Psoas muscle (tissue), 8 donors: Measurements from ENCODE around the gene SH3RF3. TPM values are rescaled to one million over a fixed set of nuclear protein-coding genes. Genes with fewer than 3 reads are reported as not detected.
A peak's percentile ranks its signal among the peaks of the same experiment; 100 is the strongest.

Experiments
- ATAC-seq, 4 donors: fragments of 200-7000 bp; cut with Tn5 transposase; one replicate each; pipeline ENCODE4 v1.9.1; 2020; ENCODE audit warnings: moderate library complexity in 3 of 4, mild to moderate bottlenecking in 2 of 4
- DNase-seq, 2 donors: peaks; one replicate each; pipeline ENCODE4 v3.0.0-alpha.2; 2020
- H3K27ac ChIP-seq: fragments of 200-600 bp; one replicate; pipeline ENCODE4 v1.8.0; 2022
- H3K27me3 ChIP-seq, 3 donors: fragments of 200-600 bp in 1 of 3; one replicate each; pipeline versions ENCODE4 v1.6.1 to v1.8.0; 2013 to 2022; ENCODE audit warnings: low read length in 2 of 3, mild to moderate bottlenecking in 2 of 3, moderate library complexity in 1 of 3; ENCODE audit not compliant: insufficient read depth in 3 of 3
- H3K36me3 ChIP-seq, 2 donors: fragments of 200-600 bp in 1 of 2; one replicate each; pipeline versions ENCODE4 v1.6.1 to v1.8.0; 2013 to 2022; ENCODE audit warnings: low read depth in 1 of 2, mild to moderate bottlenecking in 1 of 2, moderate library complexity in 1 of 2; ENCODE audit not compliant: insufficient read depth in 1 of 2
- H3K4me1 ChIP-seq: fragments of 200-600 bp; one replicate; pipeline ENCODE4 v1.8.0; 2022
- H3K4me3 ChIP-seq: fragments of 200-600 bp; one replicate; pipeline ENCODE4 v1.8.0; 2022; ENCODE audit warnings: mild to moderate bottlenecking
- H3K9me3 ChIP-seq: fragments of 200-600 bp; one replicate; pipeline ENCODE4 v1.8.0; 2022
- WGBS, 3 donors: extraction: QIAGEN DNeasy Blood & Tissue Kit; methylation state at CpG; one replicate each; pipeline versions ENCODE4 v1.1.6 to v1.1.7; 2013; 5-methylcytosine and 5-hydroxymethylcytosine counted together
- intact Hi-C, 2 donors: fragments of 100-400 bp; cut with DNase I; formaldehyde crosslinking; loops; one replicate each; pipeline versions ENCODE4 v1.11.0 to v1.14.2; 2022
- polyA plus RNA-seq, 3 donors: library from polyadenylated mRNA; stranded (reverse); fragments of 200-250 nt; gene quantifications; one replicate each; pipeline ENCODE4 v1.2.3, GENCODE V29; 2013
- total RNA-seq, 4 donors: library from RNA; stranded (reverse); fragmentation: NEBNext Ultra II Directional in 2 of 4; extraction: Animal tissue kit (Norgen Biotek cat#: 25700) in 2 of 4; gene quantifications; one replicate each; pipeline versions ENCODE4 v1.2.1 to v1.2.4, GENCODE V29; 2021 to 2023
- TF ChIP-seq, protein P1 (sequence below): fragments of 200-600 bp; IDR thresholded peaks from one replicate; pipeline ENCODE4 v1.8.0; 2022; ENCODE audit warnings: antibody characterized with exemption
- donor health status: healthy with polysubstance abuse.
- donor health status: DM: no; HTN: no; CAD: no; lungs with moderate emphysema.
- donor health status: Bipolar disorder and iron deficiency.
- donor health status: healthy.
- donor health status: DM: yes; HTN: yes; CAD: no.
- donor health status: DM: no; HTN: no; CAD: no.
- donor health status: DM: no; HTN: no; CAD: no.
- donor health status: DM: yes; HTN: yes; CAD: no.

The SH3RF3 gene
- total and polyA plus RNA-seq, 7 donors: 4.6 to 27.0 (median 9.0) TPM

GRCh38 chr2:109419960-109420370 lies 291.0 kb downstream of the SH3RF3 start:
- Histone ChIP-seq H3K4me1 (peaks cover 24% of the 10 kb centered on the region), H3K27ac (peak overlapping the region; percentile 39), H3K4me3 (no peak overlapping the region), H3K9me3 (no peaks in the 10 kb centered on the region), H3K36me3 (no peaks in the 10 kb centered on the region), H3K27me3 (no peaks in the 10 kb centered on the region)
- TF ChIP-seq, protein P1, sequence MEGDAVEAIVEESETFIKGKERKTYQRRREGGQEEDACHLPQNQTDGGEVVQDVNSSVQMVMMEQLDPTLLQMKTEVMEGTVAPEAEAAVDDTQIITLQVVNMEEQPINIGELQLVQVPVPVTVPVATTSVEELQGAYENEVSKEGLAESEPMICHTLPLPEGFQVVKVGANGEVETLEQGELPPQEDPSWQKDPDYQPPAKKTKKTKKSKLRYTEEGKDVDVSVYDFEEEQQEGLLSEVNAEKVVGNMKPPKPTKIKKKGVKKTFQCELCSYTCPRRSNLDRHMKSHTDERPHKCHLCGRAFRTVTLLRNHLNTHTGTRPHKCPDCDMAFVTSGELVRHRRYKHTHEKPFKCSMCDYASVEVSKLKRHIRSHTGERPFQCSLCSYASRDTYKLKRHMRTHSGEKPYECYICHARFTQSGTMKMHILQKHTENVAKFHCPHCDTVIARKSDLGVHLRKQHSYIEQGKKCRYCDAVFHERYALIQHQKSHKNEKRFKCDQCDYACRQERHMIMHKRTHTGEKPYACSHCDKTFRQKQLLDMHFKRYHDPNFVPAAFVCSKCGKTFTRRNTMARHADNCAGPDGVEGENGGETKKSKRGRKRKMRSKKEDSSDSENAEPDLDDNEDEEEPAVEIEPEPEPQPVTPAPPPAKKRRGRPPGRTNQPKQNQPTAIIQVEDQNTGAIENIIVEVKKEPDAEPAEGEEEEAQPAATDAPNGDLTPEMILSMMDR: no peak
- peak; percentile 55 to 76 (median 64) for ATAC-seq
- intact Hi-C loops: loop anchor here in 1 of 2 donors (5.0 kb wide), 1 partner anchor 38 kb away; no protein-coding TSS in a partner anchor
- WGBS, 3 donors: 70 to 90% (median 73%) methylated on average over 5 of the region's 5 CpGs
- peak; percentile 42 to 71 for DNase-seq

DNA sequence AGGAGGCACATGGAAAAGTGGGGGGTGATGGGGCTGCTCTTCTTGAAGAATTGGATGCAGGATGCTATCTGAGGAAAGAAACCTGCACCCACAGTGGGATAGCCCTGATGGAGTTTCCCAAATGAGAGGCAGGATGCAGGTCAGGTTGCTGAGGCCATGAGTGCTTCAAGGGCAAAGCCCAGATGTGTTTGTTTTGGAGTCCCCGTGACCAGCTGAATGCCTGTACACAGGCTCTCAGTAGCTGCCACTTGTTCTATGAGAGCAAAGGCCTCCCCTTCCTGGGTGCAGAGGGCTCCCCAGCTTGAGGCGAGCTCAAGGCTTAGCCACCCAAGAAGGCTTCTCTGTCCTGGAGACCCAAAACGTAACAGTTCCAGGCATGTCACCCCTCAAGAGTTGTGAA lies 292.1 kb downstream of the SH3RF3 start:
- Histone ChIP-seq H3K27ac (no peak overlapping the region), H3K4me1 (peaks cover 24% of the 10 kb centered on the region), H3K9me3 (no peaks in the 10 kb centered on the region), H3K4me3 (no peak overlapping the region), H3K27me3 (no peaks in the 10 kb centered on the region), H3K36me3 (no peaks in the 10 kb centered on the region)
- 93 to 95% (median 95%) methylated on average over 3 of the region's 3 CpGs for WGBS, 3 donors
- intact Hi-C loops: loop anchor here in 1 of 2 donors (5.0 kb wide), 1 partner anchor 39 kb away; no protein-coding TSS in a partner anchor
- ATAC-seq (no peak), DNase-seq (peak in 1 of 2 donors; percentile 32)
- TF ChIP-seq, protein P1: no peak

DNA sequence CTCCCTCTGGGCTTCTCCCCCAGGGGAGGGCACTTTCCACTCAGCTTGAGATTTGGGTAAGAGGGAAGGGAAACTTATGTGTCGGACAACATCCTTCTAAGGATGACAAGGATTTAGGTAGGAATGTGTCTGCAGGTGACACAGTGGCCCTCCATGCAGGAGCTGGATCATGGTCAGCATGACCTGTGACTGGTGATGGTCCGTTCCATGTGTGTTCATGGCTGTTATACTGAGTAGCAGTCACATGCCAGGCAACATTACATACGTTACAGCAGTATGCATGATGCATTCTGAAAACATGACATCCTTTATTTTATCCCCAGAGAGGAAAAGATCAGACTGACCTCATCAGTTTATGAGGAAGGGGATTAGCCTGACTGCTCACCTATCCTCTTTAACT lies 292.6 kb downstream of the SH3RF3 start:
- Histone ChIP-seq H3K4me1 (peaks cover 24% of the 10 kb centered on the region), H3K9me3 (no peaks in the 10 kb centered on the region), H3K27ac (peak overlapping the region; percentile 69), H3K36me3 (no peaks in the 10 kb centered on the region), H3K27me3 (no peaks in the 10 kb centered on the region), H3K4me3 (no peak overlapping the region)
- ATAC-seq (no peak), DNase-seq (no peak)
- TF ChIP-seq, protein P1: no peak
- 80 to 90% (median 85%) methylated on average over 3 of the region's 3 CpGs for WGBS, 3 donors
- intact Hi-C loops: loop anchor here in 1 of 2 donors (5.0 kb wide), 1 partner anchor 39 kb away; no protein-coding TSS in a partner anchor

GRCh38 chr2:109422071-109422757 lies 293.2 kb downstream of the SH3RF3 start:
- ATAC-seq (peak; percentile 76 to 87 (median 80)), DNase-seq (peak in 1 of 2 donors; percentile 63)
- H3K9me3 ChIP-seq: no peaks in the 10 kb centered on the region
- no peaks in the 10 kb centered on the region for H3K27me3 ChIP-seq
- WGBS, 3 donors: 24 to 42% (median 30%) methylated on average over 10 of the region's 10 CpGs
- TF ChIP-seq, protein P1: no peak
- H3K27ac ChIP-seq: peak overlapping the region; percentile 69
- intact Hi-C loops: loop anchor here in 1 of 2 donors (5.0 kb wide), 1 partner anchor 40 kb away; no protein-coding TSS in a partner anchor
- no peak overlapping the region for H3K4me3 ChIP-seq
- peaks cover 24% of the 10 kb centered on the region for H3K4me1 ChIP-seq
- H3K36me3 ChIP-seq: no peaks in the 10 kb centered on the region
